Glutamatergic neuron (in vitro differentiated cells): ENCODE results near the gene ECPAS. TPM values are rescaled to one million over a fixed set of nuclear protein-coding genes. Genes with fewer than 3 reads are reported as not detected.
"Not testable (repeated sequence)": the region's sequence is repeated elsewhere in the genome, so short reads cannot be mapped to it uniquely, and the experiment has no call there.

ENCODE experiments used
- DNase-seq: peaks from one replicate; pipeline ENCODE4 v3.0.0; 2022
- H3K27ac Mint-ChIP-seq: one replicate; pipeline ENCODE4 v1.8.0; 2020; ENCODE audit warnings: mild to moderate bottlenecking, mixed read lengths, inconsistent platforms; ENCODE audit not compliant: unreplicated experiment
- H3K27me3 Mint-ChIP-seq: one replicate; pipeline ENCODE4 v1.8.0; 2020; ENCODE audit warnings: mild to moderate bottlenecking, moderate library complexity, mixed read lengths, inconsistent platforms; ENCODE audit not compliant: unreplicated experiment
- H3K36me3 Mint-ChIP-seq: one replicate; pipeline ENCODE4 v1.8.0; 2020; ENCODE audit warnings: mild to moderate bottlenecking, mixed read lengths, inconsistent platforms; ENCODE audit not compliant: unreplicated experiment
- H3K4me1 Mint-ChIP-seq: one replicate; pipeline ENCODE4 v1.8.0; 2020; ENCODE audit warnings: mild to moderate bottlenecking, low read depth, mixed read lengths, inconsistent platforms; ENCODE audit not compliant: unreplicated experiment
- H3K4me3 Mint-ChIP-seq: one replicate; pipeline ENCODE4 v1.8.0; 2020; ENCODE audit warnings: mild to moderate bottlenecking, mixed read lengths, inconsistent platforms; ENCODE audit not compliant: unreplicated experiment
- H3K9me3 Mint-ChIP-seq: one replicate; pipeline ENCODE4 v1.8.0; 2020; ENCODE audit warnings: mild to moderate bottlenecking, moderate library complexity, mixed read lengths, inconsistent platforms; ENCODE audit not compliant: unreplicated experiment
- CTCF ChIP-seq: fragments of 200-600 bp; sonication (generic); IDR thresholded peaks from one replicate; pipeline ENCODE4 v1.5.0; 2021; ENCODE audit not compliant: partially characterized antibody, unreplicated experiment
- total RNA-seq: library from RNA; stranded (reverse); fragmentation: NEBNext Ultra II Directional; extraction: Animal tissue kit (Norgen Biotek cat#: 25700); gene quantifications from one replicate; pipeline ENCODE4 v1.2.1, GENCODE V29; 2021; ENCODE audit not compliant: unreplicated experiment

ECPAS gene
- total RNA-seq, 1 donor from 2014 or later: 53.5 TPM

DNA sequence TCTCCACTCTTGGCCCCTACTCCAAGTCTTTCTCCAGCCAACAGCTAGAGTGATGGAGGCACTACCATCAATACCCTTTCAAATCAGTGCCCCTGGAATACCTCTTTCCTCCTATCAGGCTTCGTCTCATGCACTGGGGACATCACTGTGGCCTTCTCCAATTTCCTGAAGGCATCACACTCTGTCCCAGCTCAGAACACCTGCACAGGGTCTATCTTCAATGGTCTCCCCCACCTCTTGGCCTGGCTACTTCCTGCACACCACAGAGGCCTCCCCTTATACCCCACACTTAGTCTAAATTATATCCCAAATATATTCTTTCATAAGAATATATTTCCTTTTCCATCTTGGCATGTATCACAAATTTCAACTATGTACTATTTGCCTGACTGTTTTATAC, 34.5 kb downstream of the ECPAS start:
- Mint-ChIP-seq H3K9me3 (no peaks in the 10 kb centered on the region), H3K4me3 (no peak overlapping the region), H3K27ac (no peak overlapping the region), H3K4me1 (no peaks in the 10 kb centered on the region), H3K36me3 (no peaks in the 10 kb centered on the region), H3K27me3 (no peaks in the 10 kb centered on the region)
- no peak for TF ChIP-seq CTCF
- no peak for DNase-seq

DNA sequence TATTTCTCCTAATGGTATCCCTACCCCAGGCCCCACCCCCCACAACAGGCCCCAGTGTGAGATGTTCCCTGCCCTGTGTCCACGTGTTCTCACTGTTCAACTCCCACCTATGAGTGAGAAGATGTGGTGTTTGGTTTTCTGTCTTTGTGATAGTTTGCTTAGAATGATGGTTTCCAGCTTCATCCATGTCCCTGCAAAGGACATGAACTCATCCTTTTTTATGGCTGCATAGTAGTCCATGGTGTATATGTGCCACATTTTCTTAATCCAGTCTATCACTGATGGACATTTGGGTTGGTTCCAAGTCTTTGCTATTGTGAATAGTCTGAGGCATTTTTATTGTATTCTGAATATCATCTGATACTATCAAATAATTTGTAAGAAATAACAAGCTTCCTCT, 38.4 kb downstream of the ECPAS start:
- not testable (repeated sequence) for H3K36me3 Mint-ChIP-seq, H3K9me3 Mint-ChIP-seq

DNA sequence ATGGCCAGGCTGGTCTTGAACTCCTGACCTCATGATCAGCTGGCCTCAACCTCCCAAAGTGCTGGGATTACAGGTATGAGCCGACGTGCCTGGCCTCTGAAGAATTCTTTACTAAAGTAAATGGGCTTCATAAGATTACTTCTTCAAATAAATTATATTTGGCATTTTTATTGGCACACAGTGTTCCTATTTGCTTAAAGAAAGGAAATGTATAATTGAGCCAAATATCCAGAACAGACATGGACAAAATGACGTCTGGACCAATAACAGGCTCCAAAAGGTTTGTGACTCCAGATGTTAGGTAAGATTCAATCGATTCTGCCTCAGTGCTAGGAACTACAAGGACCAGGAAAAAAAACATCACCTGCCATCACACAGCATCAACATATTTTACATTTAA, 40.7 kb downstream of the ECPAS start:
- Mint-ChIP-seq H3K27ac (no peak overlapping the region), H3K27me3 (no peaks in the 10 kb centered on the region), H3K36me3 (no peaks in the 10 kb centered on the region), H3K9me3 (no peaks in the 10 kb centered on the region), H3K4me1 (peaks cover 4% of the 10 kb centered on the region), H3K4me3 (no peak overlapping the region)
- no peak for TF ChIP-seq CTCF
- no peak for DNase-seq

More for the DNA sequence above, 38.4 kb downstream of the ECPAS start:
- not testable (repeated sequence) for H3K4me1 Mint-ChIP-seq, H3K27me3 Mint-ChIP-seq, H3K4me3 Mint-ChIP-seq, DNase-seq, H3K27ac Mint-ChIP-seq

GRCh38 chr9:111442360-111443027, 41.7 kb downstream of the ECPAS start:
- H3K27ac Mint-ChIP-seq: no peak overlapping the region
- H3K36me3 Mint-ChIP-seq: no peaks in the 10 kb centered on the region
- H3K27me3 Mint-ChIP-seq: no peaks in the 10 kb centered on the region
- H3K9me3 Mint-ChIP-seq: no peaks in the 10 kb centered on the region
- H3K4me3 Mint-ChIP-seq: no peak overlapping the region
- no peak for TF ChIP-seq CTCF
- H3K4me1 Mint-ChIP-seq: peaks cover 4% of the 10 kb centered on the region
- DNase-seq: no peak

DNA sequence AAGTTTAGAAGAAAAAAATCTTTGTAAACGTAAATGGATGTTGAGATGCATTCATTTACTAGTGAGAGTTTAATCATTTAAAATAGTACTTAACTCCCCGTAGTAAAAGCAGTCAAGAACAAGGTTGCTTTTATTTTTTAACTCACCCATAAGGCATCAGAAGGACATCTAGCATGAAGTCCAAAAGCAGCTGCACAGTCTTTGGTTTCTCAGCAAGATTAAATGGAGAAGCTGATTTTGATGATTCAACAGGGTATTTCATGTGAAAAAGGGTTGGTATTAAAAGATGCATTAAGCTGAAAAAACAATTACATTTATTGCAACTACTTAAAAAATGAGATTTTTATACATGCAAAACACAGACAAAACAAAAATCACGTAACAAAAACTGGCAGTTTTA, 44.0 kb downstream of the ECPAS start:
- Mint-ChIP-seq H3K36me3 (no peaks in the 10 kb centered on the region), H3K4me3 (no peak overlapping the region), H3K27ac (no peak overlapping the region), H3K27me3 (no peaks in the 10 kb centered on the region), H3K4me1 (peaks cover 4% of the 10 kb centered on the region), H3K9me3 (no peaks in the 10 kb centered on the region)
- DNase-seq: no peak
- TF ChIP-seq CTCF: no peak
